GM10248 (cell line): ENCODE data around the gene TBC1D5.

Source experiments
- CTCF ChIA-PET: fragments of 300-600 bp; sonication (Branson Sonifier 250); formaldehyde crosslinking; extraction: SDS; loops from one replicate; lab custom pipeline; 2021; ENCODE audit warnings: antibody characterized with exemption; lab: Yijun Ruan, JAX
- POLR2A ChIA-PET: fragments of 350-650 bp; sonication (Branson Sonifier 250); formaldehyde crosslinking; extraction: SDS; loops from one replicate; lab custom pipeline; 2020; ENCODE audit warnings: antibody characterized with exemption; lab: Yijun Ruan, JAX
- DNase-seq: peaks from one replicate; pipeline ENCODE4 v3.0.0; 2012; ENCODE audit errors: extremely low spot score
- TF ChIP-seq, protein P1 (sequence below): IDR thresholded peaks from 2 replicates; pipeline ENCODE4 v1.5.1; 2012; ENCODE audit warnings: mild to moderate bottlenecking, low read depth; ENCODE audit errors: extremely low read depth, missing control alignments, control extremely low read depth

The TBC1D5 gene

DNA sequence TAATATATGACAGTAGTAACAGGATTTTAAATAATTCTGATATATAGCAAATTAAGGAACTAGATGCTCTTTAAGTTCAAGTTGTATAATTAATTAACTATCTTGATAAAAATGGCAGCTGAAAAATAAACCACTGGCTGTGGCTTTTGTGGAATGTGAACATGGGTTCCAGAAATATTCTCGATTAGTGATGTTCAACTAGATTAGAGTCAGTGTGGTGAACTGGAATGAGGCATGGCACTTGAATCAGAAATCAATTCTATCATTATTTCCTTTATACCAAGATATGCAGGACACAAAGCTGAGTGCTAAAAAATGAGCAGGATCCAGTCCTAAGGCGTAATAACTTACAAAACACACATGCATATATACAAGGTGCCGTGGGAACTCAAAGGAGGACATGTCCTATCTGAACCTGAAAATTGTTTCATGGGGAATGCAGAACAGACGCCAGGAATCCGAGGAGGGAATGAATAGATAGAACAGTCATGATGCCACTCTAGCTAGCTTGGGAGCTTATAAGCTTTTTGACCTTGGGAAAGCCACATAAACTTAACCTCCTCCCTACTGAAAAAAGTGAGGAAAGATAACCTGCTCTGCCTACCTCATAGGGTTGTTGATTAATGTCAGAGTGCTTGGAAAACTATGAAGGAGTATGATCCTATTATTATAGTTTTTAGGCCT is 455.3 kb downstream of the TBC1D5 start:
- CTCF ChIA-PET = interaction anchor here (1.1 to 1.6 kb wide), 4 partner anchors 9 to 554 kb away, joined by 3 to 4 read pairs (median 3); no protein-coding TSS in a partner anchor
- DNase-seq = no peak
- POLR2A ChIA-PET = no interaction called here
- TF ChIP-seq, protein P1, sequence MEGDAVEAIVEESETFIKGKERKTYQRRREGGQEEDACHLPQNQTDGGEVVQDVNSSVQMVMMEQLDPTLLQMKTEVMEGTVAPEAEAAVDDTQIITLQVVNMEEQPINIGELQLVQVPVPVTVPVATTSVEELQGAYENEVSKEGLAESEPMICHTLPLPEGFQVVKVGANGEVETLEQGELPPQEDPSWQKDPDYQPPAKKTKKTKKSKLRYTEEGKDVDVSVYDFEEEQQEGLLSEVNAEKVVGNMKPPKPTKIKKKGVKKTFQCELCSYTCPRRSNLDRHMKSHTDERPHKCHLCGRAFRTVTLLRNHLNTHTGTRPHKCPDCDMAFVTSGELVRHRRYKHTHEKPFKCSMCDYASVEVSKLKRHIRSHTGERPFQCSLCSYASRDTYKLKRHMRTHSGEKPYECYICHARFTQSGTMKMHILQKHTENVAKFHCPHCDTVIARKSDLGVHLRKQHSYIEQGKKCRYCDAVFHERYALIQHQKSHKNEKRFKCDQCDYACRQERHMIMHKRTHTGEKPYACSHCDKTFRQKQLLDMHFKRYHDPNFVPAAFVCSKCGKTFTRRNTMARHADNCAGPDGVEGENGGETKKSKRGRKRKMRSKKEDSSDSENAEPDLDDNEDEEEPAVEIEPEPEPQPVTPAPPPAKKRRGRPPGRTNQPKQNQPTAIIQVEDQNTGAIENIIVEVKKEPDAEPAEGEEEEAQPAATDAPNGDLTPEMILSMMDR = no peak

- TF ChIP-seq, protein P1 = no peak
Observed at GRCh38 chr3:17278006-17278405, 464.4 kb downstream of the TBC1D5 start.

GRCh38 chr3:17266846-17267245 is 475.6 kb downstream of the TBC1D5 start:
- POLR2A ChIA-PET = no interaction called here
- TF ChIP-seq, protein P1 = no peak
- CTCF ChIA-PET = no interaction called here
- no peak for DNase-seq

More at GRCh38 chr3:17278006-17278405, 464.4 kb downstream of the TBC1D5 start:
- ChIA-PET CTCF (interaction anchor here (0.9 to 1.4 kb wide), 4 partner anchors 9 to 22 kb away, joined by 3 to 5 read pairs (median 3); no protein-coding TSS in a partner anchor), POLR2A (no interaction called here)
- DNase-seq = no peak

DNA sequence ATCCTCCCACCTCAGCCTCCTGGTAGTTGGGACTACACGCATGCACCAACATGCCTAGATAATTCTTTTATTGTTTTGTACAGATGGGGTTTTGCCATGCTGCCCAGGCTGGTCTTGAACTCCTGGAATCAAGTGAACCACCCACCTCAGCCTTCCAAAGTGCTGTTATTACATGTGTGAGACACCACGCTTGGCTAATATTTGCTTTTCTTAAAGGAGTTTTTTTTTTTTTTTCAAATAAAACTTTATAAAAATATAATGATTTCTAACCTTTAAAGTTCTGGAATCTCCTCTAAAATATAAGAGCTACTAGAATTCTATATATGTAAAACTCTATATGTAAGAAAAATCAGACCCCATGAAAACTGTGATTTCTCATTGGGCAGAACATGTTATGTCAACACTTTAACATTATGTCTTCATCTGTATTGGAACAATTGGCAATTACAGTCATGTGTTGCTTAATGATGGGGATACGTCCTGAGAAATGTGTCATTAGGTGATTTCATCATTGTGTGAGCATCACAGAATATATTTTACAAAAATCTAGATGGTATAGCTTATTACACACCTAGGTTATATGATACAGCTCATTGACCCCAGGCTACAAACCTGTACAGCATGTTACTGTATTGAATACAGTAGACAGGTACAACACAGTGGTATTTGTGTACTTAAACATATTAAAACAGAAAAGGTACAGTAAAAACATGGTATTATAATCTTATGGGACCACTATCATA is 480.6 kb downstream of the TBC1D5 start:
- TF ChIP-seq, protein P1 = no peak
- CTCF ChIA-PET = interaction anchor here (1.6 to 1.9 kb wide), 2 partner anchors 13 to 579 kb away, joined by 3 to 7 read pairs; no protein-coding TSS in a partner anchor
- POLR2A ChIA-PET = no interaction called here
- no peak for DNase-seq

- POLR2A ChIA-PET = no interaction called here
- CTCF ChIA-PET = interaction anchor here (0.7 to 1.2 kb wide), 9 partner anchors 9 to 581 kb away, joined by 3 to 10 read pairs (median 4); no protein-coding TSS in a partner anchor
- DNase-seq = no peak
- TF ChIP-seq, protein P1 = no peak
Observed at GRCh38 chr3:17260257-17260656, 482.2 kb downstream of the TBC1D5 start.

DNA sequence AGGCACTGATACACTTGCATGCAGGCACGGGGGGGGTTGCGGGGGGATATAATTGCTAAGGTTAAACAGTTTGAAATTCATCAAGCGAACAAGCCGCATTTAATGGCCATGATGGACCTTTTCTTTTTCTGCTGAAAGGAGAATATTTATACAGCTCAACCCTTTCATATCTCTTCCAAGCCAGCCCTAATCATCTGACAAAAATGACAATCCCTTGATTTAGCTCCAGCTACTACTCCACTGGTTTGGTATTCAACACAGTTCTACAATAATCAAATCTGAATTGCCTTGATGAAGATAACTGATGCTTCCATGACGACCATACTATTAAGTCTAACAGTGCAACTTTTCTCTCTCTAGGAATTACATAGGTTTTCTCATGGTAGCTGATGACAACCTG is 482.7 kb downstream of the TBC1D5 start:
- DNase-seq = no peak
- POLR2A ChIA-PET = no interaction called here
- CTCF ChIA-PET = interaction anchor here (0.7 to 1.2 kb wide), 9 partner anchors 9 to 582 kb away, joined by 3 to 10 read pairs (median 4); no protein-coding TSS in a partner anchor
- TF ChIP-seq, protein P1 = no peak
